SJSA1 (cell line): ENCODE results near the gene BYSL. TPM values are rescaled to one million over a fixed set of nuclear protein-coding genes. Genes with fewer than 3 reads are reported as not detected.
A peak's percentile ranks its signal among the peaks of the same experiment; 100 is the strongest.

ENCODE experiments used
- DNase-seq, 2 experiments: peaks; one replicate each; pipeline ENCODE4 v3.0.0-alpha.2; 2015 to 2020; ENCODE audit warnings: low spot score in 2 of 2, low read depth in 1 of 2
- H3K27ac ChIP-seq: fragments of 250-450 bp; sonication (Bioruptor Pico); 2 replicates; pipeline ENCODE4 v1.5.1; 2020; ENCODE audit warnings: mild to moderate bottlenecking, moderate library complexity
- H3K27me3 ChIP-seq: fragments of 250-450 bp; sonication (Bioruptor Pico); replicated peaks from 2 replicates; pipeline ENCODE4 v1.5.1; 2020; ENCODE audit warnings: mild to moderate bottlenecking, moderate library complexity
- H3K36me3 ChIP-seq: fragments of 250-450 bp; sonication (Bioruptor Pico); 2 replicates; pipeline ENCODE4 v1.5.1; 2020; ENCODE audit warnings: mild to moderate bottlenecking
- H3K4me1 ChIP-seq: fragments of 250-450 bp; sonication (Bioruptor Pico); replicated peaks from 2 replicates; pipeline ENCODE4 v1.6.1; 2021; ENCODE audit warnings: mild to moderate bottlenecking
- H3K4me3 ChIP-seq: fragments of 250-450 bp; sonication (Bioruptor Pico); 2 replicates; pipeline ENCODE4 v1.5.1; 2020; ENCODE audit warnings: mild to moderate bottlenecking
- H3K9me3 ChIP-seq: fragments of 250-450 bp; sonication (Bioruptor Pico); replicated peaks from 2 replicates; pipeline ENCODE4 v1.5.1; 2020; ENCODE audit warnings: mild to moderate bottlenecking
- total RNA-seq: library from RNA; depleted of rRNA; stranded (reverse); fragments of >200 nt; shearing (Covaris generic); gene quantifications from 2 replicates; pipeline ENCODE4 v1.2.3, GENCODE V29; 2014

The BYSL gene
- total RNA-seq, 1 experiment from 2014 or later, result 21.5 TPM

DNA sequence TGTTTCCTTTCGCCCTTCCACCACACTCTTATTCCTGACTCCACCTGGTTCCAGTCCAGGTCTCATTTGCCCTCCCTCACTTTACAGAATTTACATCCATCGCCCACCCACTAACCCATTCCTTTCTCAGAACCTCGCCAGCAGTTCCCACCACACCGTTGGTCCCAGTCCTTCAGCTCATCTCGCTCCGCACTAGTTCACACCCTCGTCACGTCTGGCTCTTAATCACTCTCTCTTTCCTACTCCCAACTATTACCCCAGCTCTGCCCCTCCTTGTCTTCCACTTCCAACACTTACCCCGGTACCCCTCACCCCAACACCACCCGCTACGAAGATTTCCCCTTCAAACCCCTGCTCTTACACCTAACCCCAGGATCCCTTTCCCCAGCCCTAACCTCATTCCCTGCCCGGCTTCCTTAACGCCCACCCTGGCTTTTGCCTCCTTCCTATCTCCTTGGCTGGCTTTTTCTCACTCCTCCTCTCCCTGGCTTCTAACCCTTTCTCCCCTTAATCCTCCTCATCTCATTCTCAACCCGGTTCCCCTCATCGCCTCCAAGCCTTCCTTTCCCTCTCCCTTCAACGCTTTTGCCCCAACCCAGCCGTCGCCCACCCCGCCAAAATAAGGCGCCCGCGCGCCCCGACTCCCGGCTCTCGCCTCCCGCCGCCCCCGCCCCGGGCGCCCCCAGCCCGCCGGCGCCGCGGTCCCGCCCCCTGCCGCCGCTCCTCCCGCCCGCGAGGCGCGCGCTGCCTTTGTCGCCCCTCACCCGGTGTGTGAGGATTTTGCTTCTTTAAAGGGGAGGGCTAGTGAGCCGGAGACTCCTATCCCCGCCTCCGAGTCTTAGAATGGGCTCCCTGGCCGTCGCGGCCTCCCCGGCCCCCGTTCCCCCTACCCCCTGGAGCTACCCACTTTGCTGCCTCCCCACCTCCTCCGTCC, 26.7 kb upstream of the BYSL start:
- DNase-seq, result peak in 1 of 2 experiments; percentile 15
- H3K27me3 ChIP-seq, result no peaks in the 10 kb centered on the region
- H3K36me3 ChIP-seq, result no peaks in the 10 kb centered on the region
- no peaks in the 10 kb centered on the region for H3K9me3 ChIP-seq
- H3K4me3 ChIP-seq, result peak overlapping the region; percentile 63
- H3K27ac ChIP-seq, result no peak overlapping the region
- peaks cover 12% of the 10 kb centered on the region; the same call in 1 of the 2 replicates for H3K4me1 ChIP-seq

DNA sequence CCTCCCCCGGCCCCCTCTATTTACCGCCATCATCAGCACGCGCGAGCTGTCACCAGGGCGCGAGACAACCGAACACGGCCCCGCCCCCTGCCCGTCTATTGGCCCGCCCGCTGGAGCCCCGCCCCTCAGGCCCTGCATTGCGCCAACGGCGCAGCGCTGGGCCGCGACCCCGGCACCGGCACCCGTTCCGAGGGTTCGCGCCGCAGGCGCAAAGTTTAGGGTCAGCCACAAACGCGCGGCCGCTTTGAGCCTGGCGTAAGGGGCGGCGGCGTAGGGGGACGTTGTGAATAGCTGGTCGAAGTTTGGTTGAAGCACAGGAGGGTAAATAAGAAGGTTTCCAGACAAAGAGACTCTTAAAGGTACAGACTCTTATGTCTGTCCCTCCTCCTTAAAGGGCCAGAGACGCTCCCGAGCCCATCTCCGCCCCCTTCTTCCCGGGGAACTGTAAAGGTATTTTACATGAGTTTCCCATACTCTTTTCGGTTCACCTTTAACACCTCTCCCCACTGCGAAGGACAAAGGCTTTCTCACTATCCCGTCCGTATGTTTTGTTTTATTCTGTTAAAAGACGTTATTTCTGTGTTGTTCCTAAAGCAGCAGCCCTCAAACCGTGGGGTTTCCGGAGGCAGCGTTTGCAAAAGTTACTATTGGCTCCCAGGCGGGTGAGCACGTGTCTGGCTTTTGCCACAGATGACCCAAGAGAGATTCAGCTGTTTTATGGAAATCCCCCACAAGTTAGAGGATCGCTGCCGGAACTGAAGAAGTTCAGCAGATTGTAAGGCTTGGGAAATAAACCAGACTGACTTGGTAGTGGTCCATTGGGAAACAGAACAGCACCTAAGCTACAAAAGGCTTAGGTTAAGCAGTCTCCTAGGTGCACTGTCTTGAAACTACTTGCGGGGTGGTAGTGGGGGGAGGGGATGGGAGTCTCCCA, 25.7 kb upstream of the BYSL start, which contains the start of gene USP49:
Gene USP49, minus strand, starts transcription at position 76 of the 934 bp plus-strand sequence. CDS start 88,392 bp downstream, outside the sequence.
- Histone ChIP-seq H3K27me3 (no peaks in the 10 kb centered on the region), H3K9me3 (no peaks in the 10 kb centered on the region), H3K4me1 (peaks cover 12% of the 10 kb centered on the region; the same call in 1 of the 2 replicates), H3K27ac (peak within 1 kb of the TSS; percentile 63), H3K4me3 (peak within 1 kb of the TSS; percentile 63), H3K36me3 (peaks cover 5% of the 10 kb centered on the region; the same call in 1 of the 2 replicates)
- DNase-seq, result peak; percentile 88 to 91

DNA sequence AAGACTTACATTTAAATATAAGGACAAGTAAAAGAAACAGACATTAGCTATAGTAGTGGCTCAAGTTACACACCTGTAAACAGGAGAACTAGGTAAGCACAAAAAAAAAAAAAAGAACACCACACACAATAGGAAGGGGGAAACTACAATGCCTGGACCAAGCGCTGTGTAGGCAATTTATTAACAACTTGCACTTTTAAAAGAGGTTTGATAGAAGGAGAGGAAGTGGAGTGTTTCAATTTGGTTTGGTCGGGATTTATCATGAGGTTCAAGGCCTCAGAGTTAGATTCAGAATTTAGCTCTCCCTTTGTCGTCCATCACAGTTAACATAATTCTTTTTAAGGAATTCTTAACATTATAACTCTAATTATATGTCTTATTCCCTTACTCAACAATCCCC, 25.0 kb upstream of the BYSL start:
- H3K27me3 ChIP-seq, result no peaks in the 10 kb centered on the region
- H3K4me3 ChIP-seq, result peak overlapping the region; percentile 63; the same call in 1 of the 2 replicates
- no peak for DNase-seq
- H3K4me1 ChIP-seq, result peaks cover 12% of the 10 kb centered on the region; the same call in 1 of the 2 replicates
- no peaks in the 10 kb centered on the region for H3K9me3 ChIP-seq
- peak overlapping the region; percentile 63 for H3K27ac ChIP-seq
- H3K36me3 ChIP-seq, result peaks cover 7% of the 10 kb centered on the region

DNA sequence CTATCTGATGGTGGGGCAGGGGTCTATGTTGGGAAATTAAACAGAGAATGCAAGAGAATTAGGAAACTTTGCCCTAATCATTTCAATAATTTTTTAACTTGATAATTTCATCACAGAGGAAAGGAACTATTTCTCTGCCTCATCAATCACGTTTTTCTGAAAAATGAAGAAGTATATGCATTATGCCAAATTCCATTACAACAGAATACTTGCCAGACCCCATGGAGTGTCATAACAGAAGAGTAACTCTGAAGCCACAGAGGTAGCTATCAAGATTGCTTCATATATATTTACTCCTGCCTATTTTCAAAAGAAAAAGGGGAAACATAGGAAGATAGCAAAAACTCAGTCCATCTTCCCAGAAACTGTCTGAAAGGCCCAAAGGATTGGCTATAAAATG, 20.4 kb upstream of the BYSL start:
- Histone ChIP-seq H3K27me3 (no peaks in the 10 kb centered on the region), H3K4me1 (0 out of 2 replicates have a peak, but pooled peaks cover 3% of the 10 kb centered on the region), H3K36me3 (peaks cover 28% of the 10 kb centered on the region), H3K27ac (no peak overlapping the region), H3K9me3 (no peaks in the 10 kb centered on the region), H3K4me3 (no peak overlapping the region)
- no peak for DNase-seq

DNA sequence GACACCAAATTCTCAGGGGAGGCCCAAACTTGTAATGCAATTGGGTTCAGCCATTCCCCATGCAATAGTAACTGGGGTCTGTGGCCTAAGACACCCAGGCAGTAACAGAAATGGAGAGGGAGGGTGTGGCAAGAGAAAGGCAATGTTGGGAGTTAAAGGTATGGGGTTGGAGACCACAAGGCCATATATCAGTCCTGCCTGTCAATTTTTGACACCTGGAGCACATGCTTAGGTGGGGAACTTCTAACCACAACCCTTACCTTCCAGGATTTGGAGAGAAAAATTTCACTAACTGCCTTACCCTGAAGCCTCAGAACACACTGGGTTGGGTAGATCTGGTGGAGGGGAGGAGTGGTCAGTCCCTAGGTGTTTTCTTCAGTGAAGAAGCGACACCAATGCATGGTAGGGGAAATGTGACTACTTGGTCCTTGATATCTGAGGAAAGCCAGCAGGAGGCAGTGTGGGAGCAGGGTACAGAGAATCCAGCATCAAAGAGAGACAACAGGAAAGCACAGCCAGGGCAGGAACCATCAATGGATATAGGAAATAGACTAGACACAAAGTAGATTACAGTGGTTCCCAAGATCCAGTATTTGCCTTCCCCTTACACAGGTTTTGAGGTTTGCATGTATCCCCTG, 19.3 kb upstream of the BYSL start:
- DNase-seq, result no peak
- H3K4me3 ChIP-seq, result no peak overlapping the region
- H3K27me3 ChIP-seq, result no peaks in the 10 kb centered on the region
- H3K9me3 ChIP-seq, result no peaks in the 10 kb centered on the region
- H3K4me1 ChIP-seq, result no peaks in the 10 kb centered on the region
- peaks cover 39% of the 10 kb centered on the region for H3K36me3 ChIP-seq
- H3K27ac ChIP-seq, result no peak overlapping the region

DNA sequence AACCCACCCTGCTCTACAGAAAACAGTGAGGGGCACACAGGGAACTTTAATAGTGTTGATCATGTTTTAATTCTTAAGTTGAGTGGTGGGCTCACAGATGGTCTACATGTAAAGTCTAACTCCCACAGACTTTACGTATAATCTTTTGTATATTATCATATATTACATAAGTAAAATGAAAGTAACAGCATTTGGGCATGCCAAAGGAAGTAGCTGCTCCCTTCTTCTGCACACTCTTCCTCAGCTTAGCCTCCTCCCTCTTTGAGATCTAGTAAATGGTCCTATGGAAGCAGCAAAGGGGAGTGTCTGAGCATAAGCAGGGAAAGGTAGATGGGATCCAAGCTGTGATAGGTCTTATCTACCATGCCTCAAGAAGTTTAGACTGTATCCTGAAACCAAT, 11.6 kb upstream of the BYSL start:
- Histone ChIP-seq H3K4me3 (no peak overlapping the region), H3K4me1 (no peaks in the 10 kb centered on the region), H3K27me3 (no peaks in the 10 kb centered on the region), H3K9me3 (no peaks in the 10 kb centered on the region), H3K27ac (no peak overlapping the region), H3K36me3 (peaks cover 86% of the 10 kb centered on the region)
- no peak for DNase-seq

DNA sequence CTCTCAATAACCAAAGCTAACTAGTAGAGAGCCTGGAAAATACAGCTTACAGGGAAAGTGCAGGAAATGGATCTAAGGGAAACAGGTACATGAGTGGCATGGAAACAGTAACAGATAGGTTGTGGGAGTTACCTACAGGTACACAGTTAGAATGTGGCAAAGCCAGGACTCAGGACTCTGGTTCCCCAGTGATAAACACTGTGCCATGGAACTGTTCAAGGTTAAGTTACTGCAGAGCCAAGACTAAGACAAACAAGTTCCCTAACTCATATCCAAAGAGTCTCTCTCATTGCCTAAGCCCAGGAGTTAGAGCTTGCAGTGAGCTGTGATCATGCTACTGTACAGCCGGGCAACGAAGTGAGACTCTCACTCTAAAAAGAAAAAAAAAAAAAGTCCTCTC, 7.0 kb upstream of the BYSL start:
- H3K27ac ChIP-seq, result no peak overlapping the region

DNA sequence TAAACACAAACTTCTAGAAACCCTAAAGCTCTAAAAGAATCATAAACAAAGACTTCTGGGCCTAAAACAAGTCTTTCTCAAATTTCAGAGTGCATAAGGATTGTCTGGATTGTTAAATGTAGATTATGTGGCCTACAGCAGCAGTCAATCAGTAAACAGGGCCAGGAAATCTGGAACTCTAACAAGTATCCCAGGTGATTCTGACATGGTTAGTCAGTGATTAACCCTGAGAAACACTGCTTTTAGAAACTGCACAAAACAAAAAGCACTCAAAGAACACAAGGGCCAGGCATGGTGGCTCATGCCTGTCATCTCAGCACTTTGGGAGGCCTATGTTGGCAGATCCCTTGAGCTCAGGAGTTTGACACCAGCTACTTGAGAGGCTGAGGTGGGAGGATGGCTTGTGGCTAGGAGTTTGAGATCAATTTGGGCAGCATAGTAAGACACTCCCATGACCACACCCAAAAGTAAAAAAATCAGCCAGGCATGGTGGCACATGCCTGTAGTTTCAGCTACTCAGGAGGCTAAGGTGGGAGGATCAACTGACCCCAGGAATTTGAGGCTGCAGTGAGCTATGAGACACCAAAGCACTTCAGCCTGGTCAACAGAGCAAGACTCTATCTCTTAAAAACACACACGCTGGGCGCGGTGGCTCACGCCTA, 6.3 kb upstream of the BYSL start:
- no peaks in the 10 kb centered on the region for H3K9me3 ChIP-seq
- no peaks in the 10 kb centered on the region for H3K27me3 ChIP-seq
- H3K4me1 ChIP-seq, result peaks cover 22% of the 10 kb centered on the region
- H3K27ac ChIP-seq, result no peak overlapping the region
- DNase-seq, result no peak
- H3K4me3 ChIP-seq, result no peak overlapping the region
- H3K36me3 ChIP-seq, result peaks cover 58% of the 10 kb centered on the region

More for the DNA sequence above, 7.0 kb upstream of the BYSL start:
- no peaks in the 10 kb centered on the region for H3K9me3 ChIP-seq
- H3K27me3 ChIP-seq, result no peaks in the 10 kb centered on the region
- no peak overlapping the region for H3K4me3 ChIP-seq
- no peak for DNase-seq
- peaks cover 18% of the 10 kb centered on the region for H3K4me1 ChIP-seq
- H3K36me3 ChIP-seq, result peaks cover 65% of the 10 kb centered on the region

DNA sequence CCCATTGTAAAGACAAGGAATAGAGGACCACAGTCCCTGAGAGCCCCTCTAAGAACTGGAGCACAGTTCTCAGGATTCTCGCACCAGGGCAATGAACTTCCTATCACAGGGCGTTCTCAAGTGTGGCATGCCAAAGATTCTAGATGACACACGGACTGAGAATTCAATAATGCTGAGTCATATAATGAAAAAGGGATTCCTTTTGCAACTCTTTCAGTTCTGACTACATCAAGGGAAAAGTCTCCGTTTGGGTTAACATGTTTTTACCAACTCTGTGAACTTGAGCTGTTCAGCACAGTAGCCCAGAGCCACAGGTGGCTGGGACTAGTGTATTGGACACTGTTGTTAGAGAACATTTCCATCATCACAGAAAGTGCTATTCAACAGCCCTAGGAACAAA, 3.8 kb upstream of the BYSL start:
- Histone ChIP-seq H3K27ac (peak overlapping the region; percentile 94), H3K4me3 (no peak overlapping the region), H3K4me1 (peaks cover 29% of the 10 kb centered on the region), H3K9me3 (no peaks in the 10 kb centered on the region), H3K36me3 (peaks cover 48% of the 10 kb centered on the region), H3K27me3 (no peaks in the 10 kb centered on the region)
- peak; percentile 83 to 92 for DNase-seq

DNA sequence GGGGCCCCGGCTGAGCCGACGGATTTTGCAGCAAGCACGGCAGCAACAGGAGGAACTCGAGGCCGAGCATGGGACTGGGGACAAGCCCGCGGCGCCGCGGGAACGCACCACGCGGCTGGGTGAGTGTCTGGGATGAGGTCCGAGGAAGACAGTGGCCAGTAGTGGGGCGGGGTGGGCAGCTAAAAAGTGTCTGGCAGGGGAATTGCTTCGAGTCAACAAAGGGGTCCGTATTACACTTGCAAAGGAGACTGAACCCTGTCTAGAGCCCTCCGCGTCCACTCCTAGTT, 356 bp downstream of the BYSL start:
- peaks cover 32% of the 10 kb centered on the region for H3K4me1 ChIP-seq
- H3K36me3 ChIP-seq, result peaks cover 37% of the 10 kb centered on the region
- DNase-seq, result no peak
- H3K27me3 ChIP-seq, result no peaks in the 10 kb centered on the region
- H3K9me3 ChIP-seq, result no peaks in the 10 kb centered on the region
- peak overlapping the region; percentile 63 for H3K4me3 ChIP-seq
- H3K27ac ChIP-seq, result peak overlapping the region; percentile 97

DNA sequence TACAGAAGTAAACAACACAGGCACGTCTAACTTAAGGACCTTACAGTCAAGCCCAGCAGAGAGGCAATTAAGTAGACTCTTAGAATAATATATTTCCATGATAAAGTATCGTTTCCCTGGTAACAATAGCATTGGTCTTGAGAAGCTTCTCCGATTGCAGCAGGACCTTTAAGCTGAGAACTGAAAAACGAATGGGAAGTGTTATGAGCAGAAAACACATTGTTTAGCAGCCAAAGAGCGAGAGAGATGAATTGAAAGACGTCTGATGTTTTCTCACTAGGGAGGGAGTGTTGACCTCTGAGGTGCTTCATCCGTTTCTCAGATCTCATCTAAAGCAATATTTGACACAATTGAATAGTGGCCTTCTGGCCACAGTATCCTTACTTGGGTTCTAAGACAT, 855 bp downstream of the BYSL start:
- Histone ChIP-seq H3K36me3 (peaks cover 34% of the 10 kb centered on the region), H3K27me3 (no peaks in the 10 kb centered on the region), H3K4me1 (peaks cover 27% of the 10 kb centered on the region), H3K9me3 (no peaks in the 10 kb centered on the region), H3K27ac (no peak overlapping the region), H3K4me3 (peak overlapping the region; percentile 63)
- no peak for DNase-seq

DNA sequence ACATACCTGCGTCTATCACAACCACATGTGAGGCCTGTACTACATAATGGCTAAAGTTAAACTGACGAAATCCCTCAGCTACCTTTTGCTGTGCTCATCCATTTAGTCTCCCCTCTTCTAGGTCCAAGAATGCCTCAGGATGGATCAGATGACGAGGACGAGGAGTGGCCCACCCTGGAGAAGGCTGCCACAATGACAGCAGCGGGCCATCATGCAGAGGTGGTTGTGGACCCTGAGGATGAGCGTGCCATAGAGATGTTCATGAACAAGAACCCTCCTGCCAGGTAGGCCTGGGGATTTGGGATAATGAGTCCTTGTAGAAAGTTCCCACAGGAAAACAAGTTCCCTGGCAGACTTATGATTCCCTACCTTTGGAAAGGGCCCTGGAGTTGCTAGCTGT, 6.0 kb downstream of the BYSL start:
- Histone ChIP-seq H3K4me1 (peaks cover 7% of the 10 kb centered on the region), H3K27me3 (no peaks in the 10 kb centered on the region), H3K9me3 (no peaks in the 10 kb centered on the region), H3K4me3 (no peak overlapping the region), H3K27ac (no peak overlapping the region), H3K36me3 (peaks cover 85% of the 10 kb centered on the region)
- DNase-seq, result no peak

DNA sequence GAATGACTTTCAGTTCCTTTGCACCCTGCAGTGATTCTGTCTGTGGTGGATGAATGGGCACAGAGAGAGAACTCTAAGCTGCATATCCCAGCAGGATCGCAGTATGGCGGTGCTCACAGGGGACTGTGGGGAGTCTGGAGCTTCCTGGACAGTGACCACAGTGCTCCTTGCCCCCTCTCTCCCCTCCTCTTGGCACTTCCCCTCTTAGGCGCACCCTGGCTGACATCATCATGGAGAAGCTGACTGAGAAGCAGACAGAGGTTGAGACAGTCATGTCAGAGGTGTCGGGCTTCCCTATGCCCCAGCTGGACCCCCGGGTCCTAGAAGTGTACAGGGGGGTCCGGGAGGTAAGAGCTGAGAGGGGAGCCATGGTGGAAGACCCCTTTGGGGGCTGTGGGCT, 8.6 kb downstream of the BYSL start:
- Histone ChIP-seq H3K4me1 (no peaks in the 10 kb centered on the region), H3K36me3 (peaks cover 89% of the 10 kb centered on the region), H3K4me3 (no peak overlapping the region), H3K27ac (no peak overlapping the region), H3K9me3 (no peaks in the 10 kb centered on the region), H3K27me3 (no peaks in the 10 kb centered on the region)
- DNase-seq, result no peak
